Tongue (tissue), 2 donors: ENCODE measurements around the gene GABBR2. TPM values are rescaled to one million over a fixed set of nuclear protein-coding genes. Genes with fewer than 3 reads are reported as not detected.
"Not testable (repeated sequence)": the region's sequence is repeated elsewhere in the genome, so short reads cannot be mapped to it uniquely, and the experiment has no call there.

Experiments used
- DNase-seq: peaks from one replicate; pipeline ENCODE4 v3.0.0-alpha.2; 2015
- total RNA-seq: library from RNA; depleted of rRNA; stranded (reverse); fragments of >200 nt; gene quantifications from one replicate; pipeline ENCODE4 v1.2.3, GENCODE V29; 2014

Gene GABBR2
- total RNA-seq, 1 donor from 2014 or later = 0.41 TPM

GRCh38 chr9:98596486-98596885 is 112.2 kb downstream of the GABBR2 start:
- DNase-seq = no peak

GRCh38 chr9:98594546-98595160 is 114.1 kb downstream of the GABBR2 start:
- DNase-seq = no peak

GRCh38 chr9:98593354-98594253 is 115.1 kb downstream of the GABBR2 start:
- no peak for DNase-seq

- no peak for DNase-seq
Observed at GRCh38 chr9:98591696-98592095, 117.0 kb downstream of the GABBR2 start.

- DNase-seq = no peak
Observed at GRCh38 chr9:98590101-98590500, 118.6 kb downstream of the GABBR2 start.

- DNase-seq = no peak
Observed at GRCh38 chr9:98589102-98589501, 119.6 kb downstream of the GABBR2 start.

- not testable (repeated sequence) for DNase-seq
Observed at GRCh38 chr9:98584853-98585438, 123.8 kb downstream of the GABBR2 start.

GRCh38 chr9:98584059-98584458 is 124.7 kb downstream of the GABBR2 start:
- DNase-seq = no peak

- DNase-seq = no peak
Observed at GRCh38 chr9:98583417-98583816, 125.3 kb downstream of the GABBR2 start.

- no peak for DNase-seq
Observed at GRCh38 chr9:98580956-98581355, 127.8 kb downstream of the GABBR2 start.

- no peak for DNase-seq
Observed at GRCh38 chr9:98579700-98580099, 129.0 kb downstream of the GABBR2 start.

GRCh38 chr9:98577446-98577845 is 131.3 kb downstream of the GABBR2 start:
- DNase-seq = no peak

- DNase-seq = no peak
Observed at GRCh38 chr9:98576859-98577258, 131.9 kb downstream of the GABBR2 start.

GRCh38 chr9:98576354-98576753 is 132.4 kb downstream of the GABBR2 start:
- no peak for DNase-seq

GRCh38 chr9:98575379-98576346 is 133.1 kb downstream of the GABBR2 start:
- DNase-seq = no peak

GRCh38 chr9:98573749-98574278 is 134.9 kb downstream of the GABBR2 start:
- no peak for DNase-seq

- DNase-seq = no peak
Observed at GRCh38 chr9:98572796-98573195, 135.9 kb downstream of the GABBR2 start.

GRCh38 chr9:98572054-98572627 is 136.6 kb downstream of the GABBR2 start:
- DNase-seq = no peak

GRCh38 chr9:98571643-98572042 is 137.1 kb downstream of the GABBR2 start:
- no peak for DNase-seq

GRCh38 chr9:98570663-98571440 is 137.9 kb downstream of the GABBR2 start:
- DNase-seq = no peak

GRCh38 chr9:98570055-98570454 is 138.7 kb downstream of the GABBR2 start:
- DNase-seq = no peak
